Neural progenitor cell (in vitro differentiated cells): ENCODE measurements around the gene PRIMPOL. TPM values are rescaled to one million over a fixed set of nuclear protein-coding genes. Genes with fewer than 3 reads are reported as not detected.
A peak's percentile ranks its signal among the peaks of the same experiment; 100 is the strongest.
"Not testable (repeated sequence)": the region's sequence is repeated elsewhere in the genome, so short reads cannot be mapped to it uniquely, and the experiment has no call there.

Experiments
- DNase-seq: peaks from one replicate; pipeline ENCODE4 v3.0.0-alpha.2; 2016; ENCODE audit warnings: low spot score
- H2AFZ ChIP-seq: fragments of 200-600 bp; sonication (generic); replicated peaks from 2 replicates; pipeline ENCODE4 v1.6.1; 2016; ENCODE audit warnings: antibody characterized with exemption
- H3F3A ChIP-seq: fragments of 200-600 bp; sonication (generic); 2 replicates; pipeline ENCODE4 v1.6.1; 2016; ENCODE audit warnings: antibody characterized with exemption, low read depth
- H3K27ac ChIP-seq: fragments of 200-600 bp; sonication (generic); 2 replicates; pipeline ENCODE4 v1.5.1; 2016; ENCODE audit warnings: mild to moderate bottlenecking
- H3K27me3 ChIP-seq: fragments of 200-600 bp; sonication (generic); 2 replicates; pipeline ENCODE4 v1.6.1; 2016; ENCODE audit warnings: mild to moderate bottlenecking, moderate library complexity
- H3K36me3 ChIP-seq: fragments of 200-600 bp; sonication (generic); 2 replicates; pipeline ENCODE4 v1.5.1; 2016
- H3K4me1 ChIP-seq: fragments of 200-600 bp; sonication (generic); 2 replicates; pipeline ENCODE4 v1.6.1; 2016; ENCODE audit warnings: mixed run types
- H3K4me2 ChIP-seq: fragments of 200-600 bp; sonication (generic); 2 replicates; pipeline ENCODE4 v1.6.1; 2016
- H3K4me3 ChIP-seq: fragments of 200-600 bp; sonication (generic); 2 replicates; pipeline ENCODE4 v1.5.1; 2016
- H3K79me2 ChIP-seq: fragments of 200-600 bp; sonication (generic); 2 replicates; pipeline ENCODE4 v1.6.1; 2016; ENCODE audit warnings: low read depth
- H3K9ac ChIP-seq: fragments of 200-600 bp; sonication (generic); 2 replicates; pipeline ENCODE4 v1.6.1; 2016
- H3K9me3 ChIP-seq: fragments of 200-600 bp; sonication (generic); 2 replicates; pipeline ENCODE4 v1.5.1; 2016; ENCODE audit warnings: low read depth
- H4K20me1 ChIP-seq: fragments of 200-600 bp; sonication (generic); 2 replicates; pipeline ENCODE4 v1.6.1; 2016; ENCODE audit warnings: low read depth
- H3K27ac Mint-ChIP-seq: 3 replicates; pipeline ENCODE4 v1.8.0; 2021; ENCODE audit warnings: mixed read lengths
- H3K27me3 Mint-ChIP-seq: 2 replicates; pipeline ENCODE4 v1.8.0; 2022; ENCODE audit warnings: low read depth, mild to moderate bottlenecking, inconsistent platforms, moderate library complexity, mixed read lengths; ENCODE audit not compliant: insufficient read depth
- H3K36me3 Mint-ChIP-seq: 3 replicates; pipeline ENCODE4 v1.8.0; 2021; ENCODE audit warnings: mixed read lengths
- H3K4me1 Mint-ChIP-seq: 3 replicates; pipeline ENCODE4 v1.8.0; 2021; ENCODE audit warnings: mixed read lengths
- H3K4me3 Mint-ChIP-seq: 3 replicates; pipeline ENCODE4 v1.8.0; 2021; ENCODE audit warnings: mild to moderate bottlenecking, moderate library complexity, mixed read lengths
- H3K9me3 Mint-ChIP-seq: 3 replicates; pipeline ENCODE4 v1.8.0; 2020; ENCODE audit warnings: mixed read lengths
- CTCF ChIP-seq: fragments of 200-600 bp; sonication (generic); IDR thresholded peaks from 2 replicates; pipeline ENCODE4 v1.5.1; 2017; ENCODE audit warnings: antibody characterized with exemption, mild to moderate bottlenecking
- EZH2 ChIP-seq: fragments of 200-600 bp; sonication (generic); IDR thresholded peaks from 2 replicates; pipeline ENCODE4 v1.6.1; 2017; ENCODE audit warnings: antibody characterized with exemption, mild to moderate bottlenecking, moderate library complexity
- EZH2phosphoT487 ChIP-seq: fragments of 200-600 bp; sonication (generic); IDR thresholded peaks from 2 replicates; pipeline ENCODE4 v1.6.1; 2017; ENCODE audit warnings: antibody characterized with exemption
- total RNA-seq: library from RNA; depleted of rRNA; stranded (reverse); fragments of >200 nt; gene quantifications from 2 replicates; pipeline ENCODE4 v1.2.3, GENCODE V29; 2015; ENCODE audit warnings: low replicate concordance

The PRIMPOL gene
- 22.4 and 46.6 TPM in 2 replicates for total RNA-seq

- Mint-ChIP-seq H3K9me3 (no peaks in the 10 kb centered on the region), H3K36me3 (peaks cover 6% of the 10 kb centered on the region), H3K27me3 (no peaks in the 10 kb centered on the region), H3K27ac (peak within 1 kb of the TSS; percentile 93), H3K4me3 (peak within 1 kb of the TSS; percentile 93), H3K4me1 (peaks cover 48% of the 10 kb centered on the region)
- Histone ChIP-seq H3K79me2 (peaks cover 59% of the 10 kb centered on the region), H2AFZ (peak within 1 kb of the TSS; percentile 59), H3K4me3 (peak within 1 kb of the TSS; percentile 89), H3F3A (peaks cover 27% of the 10 kb centered on the region), H3K9me3 (no peaks in the 10 kb centered on the region), H4K20me1 (peaks cover 42% of the 10 kb centered on the region), H3K9ac (peak within 1 kb of the TSS; percentile 79), H3K4me1 (peaks cover 29% of the 10 kb centered on the region), H3K27me3 (no peaks in the 10 kb centered on the region), H3K4me2 (peak within 1 kb of the TSS; percentile 90), H3K27ac (peak within 1 kb of the TSS; percentile 89), H3K36me3 (no peaks in the 10 kb centered on the region)
- peak; percentile 97 for DNase-seq
- TF ChIP-seq EZH2phosphoT487 = no peak
- peak; percentile 27 for TF ChIP-seq CTCF
- no peak for TF ChIP-seq EZH2
These were observed at the start of gene PRIMPOL, which contains the start of gene CASP3 for GRCh38 chr4:184649026-184649970. Gene PRIMPOL (plus strand): TSS chr4:184649738. CDS start chr4:184657141, 7,403 bp downstream. Gene CASP3 (minus strand): TSS chr4:184649447. CDS start chr4:184638453, 10,994 bp downstream.

- not testable (repeated sequence) for H3K79me2 ChIP-seq, H3K27me3 Mint-ChIP-seq, H3K27ac ChIP-seq, H3F3A ChIP-seq, H2AFZ ChIP-seq, DNase-seq, H3K4me3 Mint-ChIP-seq, H3K36me3 ChIP-seq, H3K9me3 ChIP-seq, H3K27me3 ChIP-seq, H3K4me2 ChIP-seq, H3K36me3 Mint-ChIP-seq, H3K27ac Mint-ChIP-seq, H4K20me1 ChIP-seq, H3K4me1 ChIP-seq, H3K9ac ChIP-seq, H3K4me3 ChIP-seq
- peaks cover 32% of the 10 kb centered on the region for H3K9me3 Mint-ChIP-seq
- peaks cover 15% of the 10 kb centered on the region for H3K4me1 Mint-ChIP-seq
These were observed 48.6 kb upstream of the PRIMPOL start for GRCh38 chr4:184600982-184601381.

- not testable (repeated sequence) for DNase-seq, H3K27ac ChIP-seq, H3K27me3 Mint-ChIP-seq, H3K9me3 ChIP-seq, H3K4me1 ChIP-seq, H4K20me1 ChIP-seq, H2AFZ ChIP-seq, H3K4me3 Mint-ChIP-seq, H3K36me3 Mint-ChIP-seq, H3F3A ChIP-seq, H3K79me2 ChIP-seq, H3K27me3 ChIP-seq, H3K4me2 ChIP-seq, H3K4me3 ChIP-seq, H3K27ac Mint-ChIP-seq, H3K36me3 ChIP-seq, H3K9ac ChIP-seq
- H3K4me1 Mint-ChIP-seq = peaks cover 11% of the 10 kb centered on the region
- H3K9me3 Mint-ChIP-seq = peaks cover 43% of the 10 kb centered on the region
These were observed 46.7 kb upstream of the PRIMPOL start for GRCh38 chr4:184602857-184603256.

GRCh38 chr4:184607429-184607828 is 42.1 kb upstream of the PRIMPOL start:
- H3K4me1 ChIP-seq, H2AFZ ChIP-seq, H3K36me3 Mint-ChIP-seq, H3K27ac ChIP-seq, H3K9ac ChIP-seq, H3K4me2 ChIP-seq, H4K20me1 ChIP-seq, DNase-seq, H3K4me1 Mint-ChIP-seq, H3K27me3 ChIP-seq, H3K9me3 ChIP-seq, H3K36me3 ChIP-seq, H3K27ac Mint-ChIP-seq, H3K79me2 ChIP-seq, H3K4me3 ChIP-seq, H3K4me3 Mint-ChIP-seq, H3F3A ChIP-seq, H3K27me3 Mint-ChIP-seq: not testable (repeated sequence)
- peaks cover 38% of the 10 kb centered on the region for H3K9me3 Mint-ChIP-seq
